ENCODE measurements around the gene UBE3C. TPM values are rescaled to one million over a fixed set of nuclear protein-coding genes. Genes with fewer than 3 reads are reported as not detected.

Gene UBE3C
- total RNA-seq, 4 donors from 2014 or later: 60.7 to 68.7 (median 64.7) TPM

GRCh38 chr7:157222687-157223086 is 84.0 kb downstream of the UBE3C start:
- Histone ChIP-seq H3K4me3 (no peak overlapping the region), H3K36me3 (peaks cover 0 to 76% (median 3%) of the 10 kb centered on the region in 3 donors), H3K27me3 (no peaks in the 10 kb centered on the region), H3K4me1 (no peaks in the 10 kb centered on the region), H3K27ac (no peak overlapping the region), H3K9me3 (no peaks in the 10 kb centered on the region)
- no peak for DNase-seq (ENCODE audit: low spot score in 2 of 2)
- WGBS, 2 donors: 63 to 71% methylated on average over 10 of the region's 10 CpGs
- TF ChIP-seq POLR2A (IDR thresholded peaks at IDR 0.05) (no peak), EP300 (IDR thresholded peaks at IDR 0.05) (no peak), CTCF (IDR thresholded peaks at IDR 0.05) (no peak)

DNA sequence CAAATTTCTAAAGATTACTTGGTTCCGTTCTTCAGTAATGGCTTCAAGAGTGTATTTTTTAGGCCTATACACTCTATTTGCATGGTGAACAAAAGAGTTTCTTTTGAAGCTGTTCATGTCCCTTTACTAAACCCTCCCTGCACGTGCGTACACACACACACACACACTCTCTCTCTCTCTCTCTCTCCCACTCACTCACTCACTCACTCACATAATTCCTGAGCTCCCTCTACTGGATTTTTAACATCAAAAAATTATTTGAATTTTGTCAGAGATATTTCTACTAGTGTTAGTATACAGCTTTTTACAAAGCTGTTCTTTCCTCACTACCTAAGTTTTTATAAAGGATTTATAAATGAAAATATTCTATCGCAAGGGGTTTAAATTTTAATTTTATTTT is 85.9 kb downstream of the UBE3C start:
- no peaks in the 10 kb centered on the region for H3K4me1 ChIP-seq
- no peaks in the 10 kb centered on the region for H3K9me3 ChIP-seq
- no peak for DNase-seq (ENCODE audit: low spot score in 2 of 2)
- peaks cover 0 to 75% (median 0%) of the 10 kb centered on the region in 3 donors for H3K36me3 ChIP-seq
- no peaks in the 10 kb centered on the region for H3K27me3 ChIP-seq
- H3K27ac ChIP-seq: no peak overlapping the region
- TF ChIP-seq CTCF (IDR thresholded peaks at IDR 0.05) (peak in 2 of 5 experiments; percentile 13 to 19), POLR2A (IDR thresholded peaks at IDR 0.05) (no peak), EP300 (IDR thresholded peaks at IDR 0.05) (no peak)
- no peak overlapping the region for H3K4me3 ChIP-seq
- 51 to 57% methylated on average over 4 of the region's 4 CpGs for WGBS, 2 donors

DNA sequence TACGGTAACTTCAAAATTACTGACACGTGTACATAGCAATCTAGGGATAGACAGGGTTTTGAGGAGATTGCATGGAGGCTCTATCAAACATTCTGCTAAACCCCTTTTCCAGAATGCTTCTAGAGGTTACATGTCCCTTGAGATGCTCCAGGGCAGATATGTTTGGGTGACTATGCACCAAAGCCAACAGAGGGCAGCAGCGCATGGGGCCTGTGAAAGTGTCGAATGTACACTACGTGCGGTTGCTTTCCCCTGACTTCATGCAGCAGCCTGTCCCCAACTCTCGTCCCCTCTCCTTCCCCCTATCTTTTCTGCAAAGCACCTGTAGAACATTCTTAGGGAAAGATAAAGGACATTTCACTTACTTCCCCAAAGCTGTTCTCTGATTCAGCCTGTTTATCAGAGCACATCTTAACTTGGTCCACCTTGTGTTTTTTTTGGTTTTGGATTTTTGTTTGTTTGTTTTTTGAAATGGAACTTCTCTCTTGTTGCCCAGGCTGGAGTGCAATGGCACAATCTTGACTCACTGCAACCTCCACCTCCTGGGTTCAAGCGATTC is 90.2 kb downstream of the UBE3C start:
- 82 to 85% methylated on average over 8 of the region's 8 CpGs for WGBS, 2 donors
- Histone ChIP-seq H3K4me1 (no peaks in the 10 kb centered on the region), H3K9me3 (no peaks in the 10 kb centered on the region), H3K27ac (no peak overlapping the region), H3K27me3 (no peaks in the 10 kb centered on the region), H3K4me3 (no peak overlapping the region), H3K36me3 (peaks cover 0 to 79% (median 0%) of the 10 kb centered on the region in 3 donors)
- TF ChIP-seq EP300 (IDR thresholded peaks at IDR 0.05): no peak
- TF ChIP-seq CTCF (IDR thresholded peaks at IDR 0.05): no peak
- no peak for TF ChIP-seq POLR2A (IDR thresholded peaks at IDR 0.05)
- no peak for DNase-seq (ENCODE audit: low spot score in 2 of 2)

GRCh38 chr7:157233677-157234076 is 95.0 kb downstream of the UBE3C start:
- Histone ChIP-seq H3K27ac (no peak overlapping the region), H3K27me3 (no peaks in the 10 kb centered on the region), H3K36me3 (peaks cover 0 to 73% (median 0%) of the 10 kb centered on the region in 3 donors), H3K4me1 (no peaks in the 10 kb centered on the region), H3K9me3 (no peaks in the 10 kb centered on the region), H3K4me3 (no peak overlapping the region)
- 59 to 64% methylated on average over 2 of the region's 2 CpGs for WGBS, 2 donors
- no peak for DNase-seq (ENCODE audit: low spot score in 2 of 2)
- no peak for TF ChIP-seq POLR2A (IDR thresholded peaks at IDR 0.05)
- TF ChIP-seq EP300 (IDR thresholded peaks at IDR 0.05): no peak
- no peak for TF ChIP-seq CTCF (IDR thresholded peaks at IDR 0.05)

DNA sequence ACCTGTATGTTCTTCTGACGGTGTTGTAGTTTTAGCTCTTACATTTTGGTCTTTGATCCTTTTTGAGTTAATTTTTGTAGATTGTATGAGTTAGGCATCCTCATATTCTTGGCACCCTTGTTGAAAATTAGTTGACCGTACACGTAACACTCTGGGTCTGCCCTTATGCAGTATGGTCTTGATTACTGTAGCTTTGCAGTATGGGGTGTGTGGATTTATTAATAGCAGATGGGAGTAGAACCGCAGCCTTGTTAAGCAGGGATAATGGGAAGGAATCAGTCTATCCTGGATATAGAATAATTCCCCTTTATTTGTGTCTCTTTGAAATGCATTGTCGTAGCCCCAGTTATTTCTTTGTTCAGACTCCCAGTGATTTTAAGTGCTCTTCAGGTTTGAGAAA is 95.5 kb downstream of the UBE3C start:
- Histone ChIP-seq H3K9me3 (no peaks in the 10 kb centered on the region), H3K27me3 (no peaks in the 10 kb centered on the region), H3K27ac (no peak overlapping the region), H3K4me1 (no peaks in the 10 kb centered on the region), H3K36me3 (peaks cover 0 to 71% (median 0%) of the 10 kb centered on the region in 3 donors), H3K4me3 (no peak overlapping the region)
- TF ChIP-seq EP300 (IDR thresholded peaks at IDR 0.05) (no peak), POLR2A (IDR thresholded peaks at IDR 0.05) (no peak)
- DNase-seq (ENCODE audit: low spot score in 2 of 2): no peak
- WGBS, 2 donors: 67 to 77% methylated on average over 5 of the region's 5 CpGs
